HL-60 (cell line): ENCODE data around the gene TMED6.

Experiments
- DNase-seq, 2 experiments: peaks; one replicate each; pipeline ENCODE4 v3.0.0-alpha.2; 2010 to 2020; ENCODE audit warnings: low read depth in 1 of 2, low spot score in 1 of 2
- H3K27ac ChIP-seq: fragments of 250-450 bp; sonication (Bioruptor Pico); replicated peaks from 2 replicates; pipeline ENCODE4 v1.5.1; 2020; ENCODE audit warnings: mild to moderate bottlenecking, moderate library complexity
- H3K27me3 ChIP-seq: fragments of 250-450 bp; sonication (Bioruptor Pico); 2 replicates; pipeline ENCODE4 v1.5.1; 2021; ENCODE audit warnings: mild to moderate bottlenecking, moderate library complexity; ENCODE audit not compliant: insufficient read depth, poor library complexity, severe bottlenecking
- H3K4me3 ChIP-seq: replicated peaks from 2 replicates; pipeline ENCODE4 v1.5.1; 2011; ENCODE audit warnings: mild to moderate bottlenecking, control low read depth, low read length; ENCODE audit not compliant: insufficient read depth
- CTCF ChIP-seq: IDR thresholded peaks from one replicate; pipeline ENCODE4 v1.5.1; 2011; ENCODE audit warnings: low read length, control low read depth, inconsistent platforms; ENCODE audit not compliant: insufficient read depth
- GABPA ChIP-seq: IDR thresholded peaks from 2 replicates; pipeline ENCODE4 v1.6.1; 2012; ENCODE audit warnings: low read depth
- POLR2AphosphoS5 ChIP-seq: IDR thresholded peaks from 2 replicates; pipeline ENCODE4 v1.6.1; 2012; ENCODE audit warnings: low read depth
- REST ChIP-seq: IDR thresholded peaks from 2 replicates; pipeline ENCODE4 v1.6.1; 2012; ENCODE audit warnings: low read depth; ENCODE audit not compliant: insufficient replicate concordance
- SPI1 ChIP-seq: IDR thresholded peaks from 2 replicates; pipeline ENCODE4 v1.6.1; 2012; ENCODE audit warnings: low read depth, mild to moderate bottlenecking, borderline replicate concordance

Gene TMED6

GRCh38 chr16:69294051-69294450 lies 57.5 kb downstream of the TMED6 start:
- DNase-seq, result no peak
- no peaks in the 10 kb centered on the region for H3K27me3 ChIP-seq
- no peak overlapping the region for H3K27ac ChIP-seq
- TF ChIP-seq SPI1 (no peak), POLR2AphosphoS5 (no peak), GABPA (no peak), REST (no peak), CTCF (no peak)
- no peak overlapping the region for H3K4me3 ChIP-seq

GRCh38 chr16:69293401-69293800 lies 58.2 kb downstream of the TMED6 start:
- Histone ChIP-seq H3K27ac (no peak overlapping the region), H3K4me3 (no peak overlapping the region), H3K27me3 (no peaks in the 10 kb centered on the region)
- no peak for TF ChIP-seq SPI1
- TF ChIP-seq CTCF, result no peak
- TF ChIP-seq GABPA, result no peak
- TF ChIP-seq REST, result no peak
- no peak for TF ChIP-seq POLR2AphosphoS5
- DNase-seq, result no peak
